Mesendoderm (in vitro differentiated cells): ENCODE measurements around the gene LMBR1.

Experiments
- DNase-seq: peaks from one replicate; pipeline ENCODE4 v3.0.0; 2013
- H2AK5ac ChIP-seq: 2 replicates; pipeline ENCODE4 v1.6.1; 2013; ENCODE audit warnings: low read length, inconsistent platforms
- H2BK120ac ChIP-seq: 2 replicates; pipeline ENCODE4 v1.6.1; 2013; ENCODE audit warnings: low read depth, mild to moderate bottlenecking, low read length, moderate library complexity, mixed read lengths
- H2BK15ac ChIP-seq: replicated peaks from 2 replicates; pipeline ENCODE4 v1.6.1; 2013; ENCODE audit warnings: low read depth, mild to moderate bottlenecking, moderate library complexity
- H2BK5ac ChIP-seq: 2 replicates; pipeline ENCODE4 v1.6.1; 2013; ENCODE audit warnings: low read length, inconsistent platforms
- H3K18ac ChIP-seq: 2 replicates; pipeline ENCODE4 v1.6.1; 2013; ENCODE audit warnings: mild to moderate bottlenecking, low read length, mixed read lengths
- H3K23ac ChIP-seq: one replicate; pipeline ENCODE4 v1.6.1; 2013; ENCODE audit warnings: low read length
- H3K27ac ChIP-seq: 2 replicates; pipeline ENCODE4 v1.5.1; 2013; ENCODE audit warnings: low read depth, mild to moderate bottlenecking, inconsistent platforms, low read length, moderate library complexity
- H3K27me3 ChIP-seq: 2 replicates; pipeline ENCODE4 v1.6.1; 2013; ENCODE audit warnings: low read length, control low read depth, mild to moderate bottlenecking, inconsistent platforms; ENCODE audit not compliant: insufficient read depth, poor library complexity
- H3K36me3 ChIP-seq: 2 replicates; pipeline ENCODE4 v1.6.1; 2013; ENCODE audit warnings: low read length, inconsistent platforms; ENCODE audit not compliant: control insufficient read depth, insufficient read depth
- H3K4ac ChIP-seq: one replicate; pipeline ENCODE4 v1.6.1; 2013; ENCODE audit warnings: low read depth, mild to moderate bottlenecking, low read length, moderate library complexity
- H3K4me1 ChIP-seq: 2 replicates; pipeline ENCODE4 v1.6.1; 2013; ENCODE audit warnings: low read depth, low read length, inconsistent platforms; ENCODE audit not compliant: control insufficient read depth
- H3K4me2 ChIP-seq: 2 replicates; pipeline ENCODE4 v1.6.1; 2013; ENCODE audit warnings: low read length
- H3K4me3 ChIP-seq: 2 replicates; pipeline ENCODE4 v1.5.1; 2013; ENCODE audit warnings: mild to moderate bottlenecking, low read length
- H3K56ac ChIP-seq: one replicate; pipeline ENCODE4 v1.6.1; 2013; ENCODE audit warnings: low read length
- H3K79me1 ChIP-seq: 2 replicates; pipeline ENCODE4 v1.6.1; 2013; ENCODE audit warnings: low read length, inconsistent platforms
- H3K79me2 ChIP-seq: 2 replicates; pipeline ENCODE4 v1.6.1; 2013; ENCODE audit warnings: mild to moderate bottlenecking, low read length; ENCODE audit not compliant: control insufficient read depth, insufficient read depth
- H3K9ac ChIP-seq: 2 replicates; pipeline ENCODE4 v1.6.1; 2013; ENCODE audit warnings: low read length, inconsistent platforms
- H4K5ac ChIP-seq: one replicate; pipeline ENCODE4 v1.6.1; 2013; ENCODE audit warnings: low read length
- H4K8ac ChIP-seq: one replicate; pipeline ENCODE4 v1.6.1; 2013; ENCODE audit warnings: low read depth, mild to moderate bottlenecking, control low read depth, low read length, moderate library complexity
- whole genome bisulfite sequencing: extraction: QIAGEN DNeasy Blood & Tissue Kit; methylation state at CpG from one replicate; pipeline ENCODE4 v1.1.7; 2013; ENCODE audit warnings: low lambda C conversion rate, missing lambda C conversion rate; ENCODE audit not compliant: insufficient coverage; ENCODE audit errors: extremely low coverage; 5-methylcytosine and 5-hydroxymethylcytosine counted together

Gene LMBR1

GRCh38 chr7:156759579-156760202 lies 133.3 kb downstream of the LMBR1 start:
- WGBS: no CpG with 5 or more reads among the region's 7 CpGs

GRCh38 chr7:156759143-156759542 lies 133.8 kb downstream of the LMBR1 start:
- no peak for DNase-seq
- H3K4me2 ChIP-seq: no peak overlapping the region
- no peaks in the 10 kb centered on the region for H3K27me3 ChIP-seq
- WGBS: no CpG with 5 or more reads among the region's 2 CpGs
- H2BK5ac ChIP-seq: no peak overlapping the region
- H3K79me2 ChIP-seq: no peaks in the 10 kb centered on the region
- no peak overlapping the region for H3K18ac ChIP-seq
- H2BK120ac ChIP-seq: no peak overlapping the region
- H3K79me1 ChIP-seq: no peaks in the 10 kb centered on the region
- H2BK15ac ChIP-seq: no peak overlapping the region
- H3K23ac ChIP-seq: no peak overlapping the region
- no peak overlapping the region for H4K5ac ChIP-seq
- no peak overlapping the region for H3K4ac ChIP-seq
- no peaks in the 10 kb centered on the region for H3K4me1 ChIP-seq
- no peak overlapping the region for H2AK5ac ChIP-seq
- no peak overlapping the region for H3K4me3 ChIP-seq
- H4K8ac ChIP-seq: no peak overlapping the region
- no peak overlapping the region for H3K56ac ChIP-seq
- H3K9ac ChIP-seq: no peak overlapping the region
- H3K27ac ChIP-seq: no peak overlapping the region
- no peaks in the 10 kb centered on the region for H3K36me3 ChIP-seq

More at GRCh38 chr7:156759579-156760202, 133.3 kb downstream of the LMBR1 start:
- H4K8ac ChIP-seq: no peak overlapping the region
- no peak overlapping the region for H2AK5ac ChIP-seq
- H3K4me2 ChIP-seq: no peak overlapping the region
- no peaks in the 10 kb centered on the region for H3K27me3 ChIP-seq
- H3K4ac ChIP-seq: no peak overlapping the region
- no peak overlapping the region for H3K27ac ChIP-seq
- H3K23ac ChIP-seq: no peak overlapping the region
- DNase-seq: no peak
- no peak overlapping the region for H4K5ac ChIP-seq
- H2BK15ac ChIP-seq: no peak overlapping the region
- H3K4me1 ChIP-seq: no peaks in the 10 kb centered on the region
- H3K79me2 ChIP-seq: no peaks in the 10 kb centered on the region
- H3K79me1 ChIP-seq: no peaks in the 10 kb centered on the region
- no peak overlapping the region for H3K9ac ChIP-seq
- no peak overlapping the region for H3K56ac ChIP-seq
- no peak overlapping the region for H2BK120ac ChIP-seq
- H3K4me3 ChIP-seq: no peak overlapping the region
- H3K18ac ChIP-seq: no peak overlapping the region
- no peaks in the 10 kb centered on the region for H3K36me3 ChIP-seq
- no peak overlapping the region for H2BK5ac ChIP-seq

- H2BK15ac ChIP-seq: no peak overlapping the region
- H3K18ac ChIP-seq: no peak overlapping the region
- no peak overlapping the region for H2BK5ac ChIP-seq
- H4K5ac ChIP-seq: no peak overlapping the region
- H3K9ac ChIP-seq: no peak overlapping the region
- 100% methylated on average over 1 of the region's 4 CpGs for WGBS
- no peaks in the 10 kb centered on the region for H3K27me3 ChIP-seq
- H3K27ac ChIP-seq: no peak overlapping the region
- no peaks in the 10 kb centered on the region for H3K79me2 ChIP-seq
- H3K4me3 ChIP-seq: no peak overlapping the region
- no peak overlapping the region for H3K4ac ChIP-seq
- no peak overlapping the region for H3K56ac ChIP-seq
- H3K36me3 ChIP-seq: no peaks in the 10 kb centered on the region
- no peaks in the 10 kb centered on the region for H3K79me1 ChIP-seq
- H2AK5ac ChIP-seq: no peak overlapping the region
- H3K4me1 ChIP-seq: peaks cover 2% of the 10 kb centered on the region
- no peak for DNase-seq
- H3K23ac ChIP-seq: no peak overlapping the region
- H3K4me2 ChIP-seq: no peak overlapping the region
- H4K8ac ChIP-seq: no peak overlapping the region
- H2BK120ac ChIP-seq: no peak overlapping the region
These were observed 138.8 kb downstream of the LMBR1 start for GRCh38 chr7:156754201-156754600.

GRCh38 chr7:156753630-156754029 lies 139.4 kb downstream of the LMBR1 start:
- DNase-seq: peak; percentile 45
- H2BK120ac ChIP-seq: no peak overlapping the region
- no peaks in the 10 kb centered on the region for H3K79me2 ChIP-seq
- H2BK5ac ChIP-seq: no peak overlapping the region
- no peak overlapping the region for H3K27ac ChIP-seq
- no peak overlapping the region for H2BK15ac ChIP-seq
- no peak overlapping the region for H3K4ac ChIP-seq
- H3K36me3 ChIP-seq: no peaks in the 10 kb centered on the region
- no peaks in the 10 kb centered on the region for H3K79me1 ChIP-seq
- no peak overlapping the region for H3K4me2 ChIP-seq
- no peak overlapping the region for H3K18ac ChIP-seq
- no peak overlapping the region for H3K4me3 ChIP-seq
- H4K8ac ChIP-seq: no peak overlapping the region
- no peak overlapping the region for H2AK5ac ChIP-seq
- no peak overlapping the region for H3K23ac ChIP-seq
- no CpG with 5 or more reads among the region's 7 CpGs for WGBS
- H3K9ac ChIP-seq: no peak overlapping the region
- H3K56ac ChIP-seq: no peak overlapping the region
- H3K4me1 ChIP-seq: peaks cover 2% of the 10 kb centered on the region
- no peaks in the 10 kb centered on the region for H3K27me3 ChIP-seq
- no peak overlapping the region for H4K5ac ChIP-seq

- Histone ChIP-seq H3K18ac (no peak overlapping the region), H3K79me1 (no peaks in the 10 kb centered on the region), H4K8ac (no peak overlapping the region), H3K36me3 (no peaks in the 10 kb centered on the region), H2BK120ac (no peak overlapping the region), H2AK5ac (no peak overlapping the region), H3K79me2 (no peaks in the 10 kb centered on the region), H3K4ac (no peak overlapping the region), H3K4me2 (no peak overlapping the region), H3K4me3 (no peak overlapping the region), H4K5ac (no peak overlapping the region), H2BK15ac (no peak overlapping the region), H3K23ac (no peak overlapping the region), H3K27me3 (no peaks in the 10 kb centered on the region), H3K9ac (no peak overlapping the region), H3K4me1 (peaks cover 2% of the 10 kb centered on the region), H2BK5ac (no peak overlapping the region), H3K27ac (no peak overlapping the region), H3K56ac (no peak overlapping the region)
- no peak for DNase-seq
- WGBS: no CpG with 5 or more reads among the region's 4 CpGs
These were observed 139.8 kb downstream of the LMBR1 start for GRCh38 chr7:156753229-156753560.
